Smooth muscle cell (in vitro differentiated cells): ENCODE results near the gene PTH2. TPM values are rescaled to one million over a fixed set of nuclear protein-coding genes. Genes with fewer than 3 reads are reported as not detected.

Experiments used
- polyA plus RNA-seq: library from polyadenylated mRNA; unstranded; fragments of >200 nt; fragmentation: Nextera tagmentation; extraction: Ambion mirVana; gene quantifications from 2 replicates; pipeline ENCODE4 v1.2.1, GENCODE V29; 2016
- total RNA-seq: library from RNA; depleted of rRNA; stranded (reverse); fragments of >200 nt; gene quantifications from 2 replicates; pipeline ENCODE4 v1.2.3, GENCODE V29; 2014

PTH2 gene
- total and polyA plus RNA-seq, 2 experiments from 2014 or later = not detected

Other genes with a start within 250 kb of the PTH2 start
- gene SLC6A16, start 98.2 kb downstream of the PTH2 start, total RNA-seq = 0.63 and 1.4 TPM in 2 replicates
- gene SLC6A16, start 98.2 kb downstream of the PTH2 start, polyA plus RNA-seq = 2.3 and 2.8 TPM in 2 replicates
- gene CD37, start 88.0 kb downstream of the PTH2 start, total RNA-seq = not detected in 2 replicates
- gene CD37, start 88.0 kb downstream of the PTH2 start, polyA plus RNA-seq = 7.0 and 8.8 TPM in 2 replicates
- gene TEAD2, start 61.0 kb downstream of the PTH2 start, total RNA-seq = 46.0 and 71.8 TPM in 2 replicates
- gene TEAD2, start 61.0 kb downstream of the PTH2 start, polyA plus RNA-seq = 55.3 and 58.5 TPM in 2 replicates
- 2.3 and 6.3 TPM in 2 replicates for gene DKKL1, start 59.6 kb downstream of the PTH2 start, total RNA-seq
- 2.8 and 6.4 TPM in 2 replicates for gene DKKL1, start 59.6 kb downstream of the PTH2 start, polyA plus RNA-seq
- gene KASH5, start 35.2 kb downstream of the PTH2 start, total RNA-seq = not detected in 2 replicates
- gene KASH5, start 35.2 kb downstream of the PTH2 start, polyA plus RNA-seq = not detected in 2 replicates
- not detected in 2 replicates for gene GFY, start 1.9 kb upstream of the PTH2 start, total RNA-seq
- gene GFY, start 1.9 kb upstream of the PTH2 start, polyA plus RNA-seq = not detected in 2 replicates
- gene SLC17A7, start 18.1 kb upstream of the PTH2 start, total RNA-seq = 0.04 and 0.54 TPM in 2 replicates
- gene SLC17A7, start 18.1 kb upstream of the PTH2 start, polyA plus RNA-seq = 0.39 TPM in 1 of 2 replicates, not detected in the other
- 54.7 and 77.1 TPM in 2 replicates for gene PIH1D1, start 28.4 kb upstream of the PTH2 start, total RNA-seq
- 84.9 and 89.8 TPM in 2 replicates for gene PIH1D1, start 28.4 kb upstream of the PTH2 start, polyA plus RNA-seq
- gene ALDH16A1, start 29.8 kb upstream of the PTH2 start, total RNA-seq = 10.5 and 18.6 TPM in 2 replicates
- gene ALDH16A1, start 29.8 kb upstream of the PTH2 start, polyA plus RNA-seq = 24.6 and 24.7 TPM in 2 replicates
- gene FLT3LG, start 50.8 kb upstream of the PTH2 start, total RNA-seq = 0.27 and 0.45 TPM in 2 replicates
- gene FLT3LG, start 50.8 kb upstream of the PTH2 start, polyA plus RNA-seq = 0.85 and 2.0 TPM in 2 replicates
- gene RPL13A, start 64.2 kb upstream of the PTH2 start, total RNA-seq = 1,134 and 1,154 TPM in 2 replicates
- gene RPL13A, start 64.2 kb upstream of the PTH2 start, polyA plus RNA-seq = 732 and 818 TPM in 2 replicates
- gene RPS11, start 73.0 kb upstream of the PTH2 start, total RNA-seq = 3,115 and 3,456 TPM in 2 replicates
- gene RPS11, start 73.0 kb upstream of the PTH2 start, polyA plus RNA-seq = 729 and 804 TPM in 2 replicates
- gene FCGRT, start 89.2 kb upstream of the PTH2 start, total RNA-seq = 58.1 and 66.1 TPM in 2 replicates
- gene FCGRT, start 89.2 kb upstream of the PTH2 start, polyA plus RNA-seq = 127 and 135 TPM in 2 replicates
- gene RCN3, start 104.6 kb upstream of the PTH2 start, total RNA-seq = 248 and 311 TPM in 2 replicates
- 773 and 1,078 TPM in 2 replicates for gene RCN3, start 104.6 kb upstream of the PTH2 start, polyA plus RNA-seq
- 45.0 and 55.5 TPM in 2 replicates for gene NOSIP, start 157.1 kb upstream of the PTH2 start, total RNA-seq
- gene NOSIP, start 157.1 kb upstream of the PTH2 start, polyA plus RNA-seq = 95.7 and 134 TPM in 2 replicates
- 13.5 TPM in 1 of 2 replicates, not detected in the other for gene PRRG2, start 157.9 kb upstream of the PTH2 start, total RNA-seq
- gene PRRG2, start 157.9 kb upstream of the PTH2 start, polyA plus RNA-seq = 0.24 and 1.0 TPM in 2 replicates
- gene PRR12, start 167.7 kb upstream of the PTH2 start, total RNA-seq = 2.9 and 4.5 TPM in 2 replicates
- gene PRR12, start 167.7 kb upstream of the PTH2 start, polyA plus RNA-seq = 1.7 and 3.2 TPM in 2 replicates
- gene RRAS, start 216.7 kb upstream of the PTH2 start, total RNA-seq = 82.3 and 86.5 TPM in 2 replicates
- 224 and 248 TPM in 2 replicates for gene RRAS, start 216.7 kb upstream of the PTH2 start, polyA plus RNA-seq
- gene SCAF1, start 218.8 kb upstream of the PTH2 start, total RNA-seq = 7.9 and 10.2 TPM in 2 replicates
- 12.1 and 15.9 TPM in 2 replicates for gene SCAF1, start 218.8 kb upstream of the PTH2 start, polyA plus RNA-seq
- gene IRF3, start 242.4 kb upstream of the PTH2 start, total RNA-seq = 35.1 and 38.2 TPM in 2 replicates
- 45.9 and 64.1 TPM in 2 replicates for gene IRF3, start 242.4 kb upstream of the PTH2 start, polyA plus RNA-seq
- gene BCL2L12, start 242.5 kb upstream of the PTH2 start, total RNA-seq = 3.2 and 10.8 TPM in 2 replicates
- 34.0 and 44.1 TPM in 2 replicates for gene BCL2L12, start 242.5 kb upstream of the PTH2 start, polyA plus RNA-seq